ENCODE measurements around the gene MICALL2.
A peak's percentile ranks its signal among the peaks of the same experiment; 100 is the strongest.

The MICALL2 gene

GRCh38 chr7:1458683-1459511 is at the start of gene MICALL2:
Gene MICALL2 (minus strand): TSS chr7:1459470. CDS start chr7:1459326, 144 bp downstream.
- TF ChIP-seq, protein P1, sequence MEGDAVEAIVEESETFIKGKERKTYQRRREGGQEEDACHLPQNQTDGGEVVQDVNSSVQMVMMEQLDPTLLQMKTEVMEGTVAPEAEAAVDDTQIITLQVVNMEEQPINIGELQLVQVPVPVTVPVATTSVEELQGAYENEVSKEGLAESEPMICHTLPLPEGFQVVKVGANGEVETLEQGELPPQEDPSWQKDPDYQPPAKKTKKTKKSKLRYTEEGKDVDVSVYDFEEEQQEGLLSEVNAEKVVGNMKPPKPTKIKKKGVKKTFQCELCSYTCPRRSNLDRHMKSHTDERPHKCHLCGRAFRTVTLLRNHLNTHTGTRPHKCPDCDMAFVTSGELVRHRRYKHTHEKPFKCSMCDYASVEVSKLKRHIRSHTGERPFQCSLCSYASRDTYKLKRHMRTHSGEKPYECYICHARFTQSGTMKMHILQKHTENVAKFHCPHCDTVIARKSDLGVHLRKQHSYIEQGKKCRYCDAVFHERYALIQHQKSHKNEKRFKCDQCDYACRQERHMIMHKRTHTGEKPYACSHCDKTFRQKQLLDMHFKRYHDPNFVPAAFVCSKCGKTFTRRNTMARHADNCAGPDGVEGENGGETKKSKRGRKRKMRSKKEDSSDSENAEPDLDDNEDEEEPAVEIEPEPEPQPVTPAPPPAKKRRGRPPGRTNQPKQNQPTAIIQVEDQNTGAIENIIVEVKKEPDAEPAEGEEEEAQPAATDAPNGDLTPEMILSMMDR (IDR thresholded peaks at IDR 0.05; ENCODE audit: control insufficient read depth, extremely low read depth, insufficient read depth) = no peak
- peak within 1 kb of the TSS; percentile 79 for H3K4me3 ChIP-seq (ENCODE audit: low read depth, low read length)
- no peak for DNase-seq (ENCODE audit: low read depth)

GRCh38 chr7:1508277-1508758 is 49.0 kb upstream of the MICALL2 start:
- H3K4me3 ChIP-seq (ENCODE audit: low read depth, low read length) = no peak overlapping the region
- TF ChIP-seq, protein P1 (IDR thresholded peaks at IDR 0.05; ENCODE audit: control insufficient read depth, extremely low read depth, insufficient read depth) = no peak
- no peak for DNase-seq (ENCODE audit: low read depth)

- H3K4me3 ChIP-seq (ENCODE audit: low read depth, low read length) = no peak overlapping the region
- no peak for DNase-seq (ENCODE audit: low read depth)
- TF ChIP-seq, protein P1 (IDR thresholded peaks at IDR 0.05; ENCODE audit: control insufficient read depth, extremely low read depth, insufficient read depth) = no peak
Observed at GRCh38 chr7:1505731-1506550, 46.7 kb upstream of the MICALL2 start.

GRCh38 chr7:1503816-1504775 is 44.8 kb upstream of the MICALL2 start, which contains the start of gene INTS1:
Gene INTS1 (minus strand): TSS chr7:1504389. CDS start chr7:1503960, 429 bp downstream.
- TF ChIP-seq, protein P1 (IDR thresholded peaks at IDR 0.05; ENCODE audit: control insufficient read depth, extremely low read depth, insufficient read depth) = peak; percentile 85
- H3K4me3 ChIP-seq (ENCODE audit: low read depth, low read length) = peak within 1 kb of the TSS; percentile 100
- DNase-seq (ENCODE audit: low read depth) = peak; percentile 90

- peak overlapping the region; percentile 100 for H3K4me3 ChIP-seq (ENCODE audit: low read depth, low read length)
- TF ChIP-seq, protein P1 (IDR thresholded peaks at IDR 0.05; ENCODE audit: control insufficient read depth, extremely low read depth, insufficient read depth) = no peak
- no peak for DNase-seq (ENCODE audit: low read depth)
Observed at GRCh38 chr7:1503390-1503789, 44.1 kb upstream of the MICALL2 start.

GRCh38 chr7:1502845-1503244 is 43.6 kb upstream of the MICALL2 start:
- TF ChIP-seq, protein P1 (IDR thresholded peaks at IDR 0.05; ENCODE audit: control insufficient read depth, extremely low read depth, insufficient read depth) = no peak
- no peak for DNase-seq (ENCODE audit: low read depth)
- H3K4me3 ChIP-seq (ENCODE audit: low read depth, low read length) = peak overlapping the region; percentile 100
